ENCODE measurements around the gene ASL. TPM values are rescaled to one million over a fixed set of nuclear protein-coding genes. Genes with fewer than 3 reads are reported as not detected.
A peak's percentile ranks its signal among the peaks of the same experiment; 100 is the strongest.

ASL gene
- total and polyA plus RNA-seq, 8 donors: 15.6 to 63.2 (median 25.6) TPM

DNA sequence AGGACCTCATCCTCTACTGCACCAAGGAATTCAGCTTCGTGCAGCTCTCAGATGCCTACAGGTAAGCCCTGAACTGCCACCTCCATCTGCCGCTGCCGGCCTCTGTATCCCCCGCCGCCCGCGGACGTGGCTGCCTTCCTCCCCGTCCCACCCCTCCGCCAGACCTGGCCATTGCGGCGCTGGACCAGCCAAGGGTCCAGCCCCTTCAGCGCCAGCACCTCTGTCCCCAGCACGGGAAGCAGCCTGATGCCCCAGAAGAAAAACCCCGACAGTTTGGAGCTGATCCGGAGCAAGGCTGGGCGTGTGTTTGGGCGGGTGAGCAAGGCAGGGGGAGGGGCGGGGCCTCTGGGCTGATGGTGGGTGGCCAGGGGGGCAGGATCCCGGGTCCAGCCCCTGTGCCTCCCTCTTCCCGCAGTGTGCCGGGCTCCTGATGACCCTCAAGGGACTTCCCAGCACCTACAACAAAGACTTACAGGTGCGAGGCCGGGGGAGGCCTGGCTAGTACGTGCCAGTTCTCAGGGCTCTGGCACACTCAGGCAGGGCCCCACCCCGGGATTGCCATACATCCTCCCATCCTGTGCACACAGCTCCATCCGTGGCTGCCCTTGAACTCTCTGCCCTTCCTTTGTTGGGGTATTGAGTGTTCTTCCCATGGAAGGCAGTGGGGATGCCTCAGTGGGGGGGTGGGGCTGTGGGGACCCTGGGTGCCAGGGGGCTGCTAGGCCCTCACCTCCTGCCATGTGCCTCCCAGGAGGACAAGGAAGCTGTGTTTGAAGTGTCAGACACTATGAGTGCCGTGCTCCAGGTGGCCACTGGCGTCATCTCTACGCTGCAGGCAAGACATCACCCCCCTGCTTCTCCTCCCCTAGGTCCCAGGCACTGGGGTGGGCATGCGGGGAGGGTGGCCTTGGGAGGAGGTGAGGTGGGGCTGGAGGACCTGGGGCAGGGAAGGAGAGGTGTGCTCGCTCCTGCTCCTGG is 13.5 kb downstream of the ASL start:
- H3K4me3 ChIP-seq: no peak overlapping the region
- no peaks in the 10 kb centered on the region for H3K27me3 ChIP-seq
- intact Hi-C loops (cut with DNase I): no loop called here
- no peak overlapping the region for H3K27ac ChIP-seq
- no peaks in the 10 kb centered on the region for H3K36me3 ChIP-seq
- H3K9me3 ChIP-seq: no peaks in the 10 kb centered on the region
- 86 to 87% methylated on average over 32 of the region's 32 CpGs for WGBS, 2 donors
- peak in 1 of 6 donors; percentile 62 for DNase-seq
- FAIRE-seq: no peak
- TF ChIP-seq, protein P1, sequence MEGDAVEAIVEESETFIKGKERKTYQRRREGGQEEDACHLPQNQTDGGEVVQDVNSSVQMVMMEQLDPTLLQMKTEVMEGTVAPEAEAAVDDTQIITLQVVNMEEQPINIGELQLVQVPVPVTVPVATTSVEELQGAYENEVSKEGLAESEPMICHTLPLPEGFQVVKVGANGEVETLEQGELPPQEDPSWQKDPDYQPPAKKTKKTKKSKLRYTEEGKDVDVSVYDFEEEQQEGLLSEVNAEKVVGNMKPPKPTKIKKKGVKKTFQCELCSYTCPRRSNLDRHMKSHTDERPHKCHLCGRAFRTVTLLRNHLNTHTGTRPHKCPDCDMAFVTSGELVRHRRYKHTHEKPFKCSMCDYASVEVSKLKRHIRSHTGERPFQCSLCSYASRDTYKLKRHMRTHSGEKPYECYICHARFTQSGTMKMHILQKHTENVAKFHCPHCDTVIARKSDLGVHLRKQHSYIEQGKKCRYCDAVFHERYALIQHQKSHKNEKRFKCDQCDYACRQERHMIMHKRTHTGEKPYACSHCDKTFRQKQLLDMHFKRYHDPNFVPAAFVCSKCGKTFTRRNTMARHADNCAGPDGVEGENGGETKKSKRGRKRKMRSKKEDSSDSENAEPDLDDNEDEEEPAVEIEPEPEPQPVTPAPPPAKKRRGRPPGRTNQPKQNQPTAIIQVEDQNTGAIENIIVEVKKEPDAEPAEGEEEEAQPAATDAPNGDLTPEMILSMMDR (IDR thresholded peaks at IDR 0.05): no peak
- no peaks in the 10 kb centered on the region for H3K4me1 ChIP-seq
- no peak for ATAC-seq

DNA sequence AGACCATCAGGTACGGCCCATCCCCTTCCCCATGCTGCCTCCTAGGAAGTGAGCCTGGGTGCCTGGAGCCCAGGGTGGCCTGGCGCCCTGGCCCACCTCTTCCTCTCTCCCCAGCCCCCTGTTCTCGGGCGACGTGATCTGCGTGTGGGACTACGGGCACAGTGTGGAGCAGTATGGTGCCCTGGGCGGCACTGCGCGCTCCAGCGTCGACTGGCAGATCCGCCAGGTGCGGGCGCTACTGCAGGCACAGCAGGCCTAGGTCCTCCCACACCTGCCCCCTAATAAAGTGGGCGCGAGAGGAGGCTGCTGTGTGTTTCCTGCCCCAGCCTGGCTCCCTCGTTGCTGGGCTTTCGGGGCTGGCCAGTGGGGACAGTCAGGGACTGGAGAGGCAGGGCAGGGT is 17.0 kb downstream of the ASL start:
- no peaks in the 10 kb centered on the region for H3K9me3 ChIP-seq
- no peak for FAIRE-seq
- TF ChIP-seq, protein P1 (IDR thresholded peaks at IDR 0.05): no peak
- no peak overlapping the region for H3K4me3 ChIP-seq
- no peaks in the 10 kb centered on the region for H3K4me1 ChIP-seq
- no peaks in the 10 kb centered on the region for H3K36me3 ChIP-seq
- intact Hi-C loops (cut with DNase I): no loop called here
- ATAC-seq: no peak
- no peak overlapping the region for H3K27ac ChIP-seq
- H3K27me3 ChIP-seq: no peaks in the 10 kb centered on the region
- 95 to 96% methylated on average over 17 to 19 of the region's 19 CpGs for WGBS, 2 donors
- peak in 1 of 6 donors; percentile 29 for DNase-seq

DNA sequence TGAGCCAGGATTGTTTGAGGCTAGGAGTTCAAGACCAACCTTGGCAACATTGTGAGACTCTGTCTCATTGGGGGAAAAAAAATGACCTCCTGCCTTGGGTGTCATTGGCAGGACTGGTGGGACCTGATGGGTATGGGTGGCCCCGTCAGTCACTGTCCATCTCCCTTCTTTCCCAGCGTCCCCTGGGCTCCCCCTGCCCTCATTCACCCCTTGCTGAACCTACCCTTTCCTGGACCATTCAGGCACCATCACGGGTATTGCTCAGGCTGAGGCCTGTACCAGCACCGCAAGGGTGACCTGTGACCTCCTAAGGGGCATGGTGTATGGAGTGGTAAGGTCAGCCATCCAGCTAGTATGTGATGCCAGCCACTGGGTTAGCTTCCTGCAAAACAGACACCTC is 19.4 kb downstream of the ASL start:
- Histone ChIP-seq H3K9me3 (no peaks in the 10 kb centered on the region), H3K27me3 (no peaks in the 10 kb centered on the region), H3K27ac (no peak overlapping the region), H3K4me3 (no peak overlapping the region), H3K4me1 (no peaks in the 10 kb centered on the region), H3K36me3 (no peaks in the 10 kb centered on the region)
- DNase-seq (no peak), FAIRE-seq (no peak), ATAC-seq (no peak)
- 84 to 94% methylated on average over 4 of the region's 4 CpGs for WGBS, 2 donors
- TF ChIP-seq, protein P1 (IDR thresholded peaks at IDR 0.05): no peak
- intact Hi-C loops (cut with DNase I): no loop called here

DNA sequence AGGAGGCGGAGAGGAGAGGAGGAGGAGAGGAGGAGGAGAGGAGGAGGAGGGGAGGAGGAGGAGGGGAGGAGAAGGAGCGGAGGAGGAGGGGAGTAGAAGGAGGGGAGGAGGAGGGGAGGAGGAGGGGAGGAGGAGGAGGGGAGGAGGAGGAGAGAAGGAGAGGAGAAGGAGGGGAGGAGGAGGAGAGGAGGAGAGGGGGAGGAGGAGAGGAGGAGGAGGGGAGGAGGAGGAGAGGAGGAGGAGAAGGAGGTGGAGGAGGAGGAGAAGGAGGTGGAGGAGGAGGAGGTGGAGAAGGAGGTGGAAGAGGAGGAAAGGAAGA is 23.6 kb downstream of the ASL start:
- H3K4me3 ChIP-seq: no peak overlapping the region
- H3K27me3 ChIP-seq: no peaks in the 10 kb centered on the region
- DNase-seq (no peak), ATAC-seq (no peak), FAIRE-seq (no peak)
- TF ChIP-seq, protein P1 (IDR thresholded peaks at IDR 0.05): no peak
- H3K9me3 ChIP-seq: no peaks in the 10 kb centered on the region
- no CpG with 5 or more reads among the region's 2 CpGs for WGBS, 2 donors
- intact Hi-C loops (cut with DNase I): no loop called here
- no peak overlapping the region for H3K27ac ChIP-seq
- no peaks in the 10 kb centered on the region for H3K4me1 ChIP-seq
- H3K36me3 ChIP-seq: no peaks in the 10 kb centered on the region
